Memory B cell (primary cell): ENCODE measurements around the gene MAP2K1.
"Not testable (repeated sequence)": the region's sequence is repeated elsewhere in the genome, so short reads cannot be mapped to it uniquely, and the experiment has no call there.

Source experiments
- ATAC-seq: fragments of 150-1000 bp; cut with Tn5 transposase; 2 replicates; pipeline ENCODE4 v1.10.0; 2021; ENCODE audit warnings: low read depth, mild to moderate bottlenecking, moderate library complexity
- DNase-seq, 2 donors: peaks; one replicate each; pipeline ENCODE4 v3.0.0; 2022; ENCODE audit warnings: low spot score in 2 of 2
- H3K27ac Mint-ChIP-seq: one replicate; pipeline ENCODE4 v1.8.0; 2022; ENCODE audit warnings: mild to moderate bottlenecking, moderate library complexity, mixed read lengths
- H3K27me3 Mint-ChIP-seq: one replicate; pipeline ENCODE4 v1.8.0; 2022; ENCODE audit warnings: mixed read lengths
- H3K36me3 Mint-ChIP-seq: one replicate; pipeline ENCODE4 v1.8.0; 2022; ENCODE audit warnings: mild to moderate bottlenecking, mixed read lengths
- H3K4me1 Mint-ChIP-seq: one replicate; pipeline ENCODE4 v1.8.0; 2022; ENCODE audit warnings: mixed read lengths
- H3K4me3 Mint-ChIP-seq: one replicate; pipeline ENCODE4 v1.8.0; 2022; ENCODE audit warnings: mild to moderate bottlenecking, moderate library complexity, mixed read lengths
- H3K9me3 Mint-ChIP-seq: one replicate; pipeline ENCODE4 v1.8.0; 2022; ENCODE audit warnings: mixed read lengths

MAP2K1 gene

GRCh38 chr15:66423149-66423548 is 36.4 kb downstream of the MAP2K1 start:
- peaks cover 17% of the 10 kb centered on the region for H3K4me1 Mint-ChIP-seq
- DNase-seq (no peak), ATAC-seq (no peak)

GRCh38 chr15:66424963-66425612 is 38.4 kb downstream of the MAP2K1 start:
- ATAC-seq (no peak), DNase-seq (no peak)
- Mint-ChIP-seq H3K4me3 (no peak overlapping the region), H3K27ac (no peak overlapping the region), H3K4me1 (peaks cover 26% of the 10 kb centered on the region), H3K9me3 (no peaks in the 10 kb centered on the region), H3K36me3 (peaks cover 12% of the 10 kb centered on the region), H3K27me3 (no peaks in the 10 kb centered on the region)

More at GRCh38 chr15:66423149-66423548, 36.4 kb downstream of the MAP2K1 start:
- no peaks in the 10 kb centered on the region for H3K27me3 Mint-ChIP-seq
- peaks cover 13% of the 10 kb centered on the region for H3K36me3 Mint-ChIP-seq
- no peaks in the 10 kb centered on the region for H3K9me3 Mint-ChIP-seq
- H3K27ac Mint-ChIP-seq = no peak overlapping the region
- no peak overlapping the region for H3K4me3 Mint-ChIP-seq

DNA sequence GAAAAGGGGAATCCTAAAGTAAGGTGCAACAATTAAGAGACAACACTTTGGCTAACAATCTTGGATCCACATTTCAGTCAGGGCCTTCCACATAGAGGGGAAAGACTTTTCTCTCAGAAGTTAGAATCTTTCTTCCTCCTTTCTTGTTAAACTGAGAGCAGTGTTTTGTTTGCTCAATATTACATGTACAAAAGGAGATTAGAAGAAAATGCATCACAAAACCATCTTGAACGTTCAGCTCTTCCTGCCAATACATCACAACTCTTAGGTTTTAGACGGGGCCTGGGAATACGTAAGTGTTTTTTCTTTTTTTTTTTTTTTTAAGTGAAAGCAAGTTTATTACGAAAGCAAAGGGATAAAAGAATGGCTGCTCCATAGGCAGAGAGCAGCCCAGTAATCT is 39.1 kb downstream of the MAP2K1 start:
- H3K4me3 Mint-ChIP-seq = no peak overlapping the region
- H3K27ac Mint-ChIP-seq = no peak overlapping the region

GRCh38 chr15:66429117-66429516 is 42.4 kb downstream of the MAP2K1 start:
- Mint-ChIP-seq H3K36me3 (peaks cover 7% of the 10 kb centered on the region), H3K4me3 (no peak overlapping the region), H3K27me3 (no peaks in the 10 kb centered on the region), H3K9me3 (no peaks in the 10 kb centered on the region), H3K4me1 (peaks cover 40% of the 10 kb centered on the region), H3K27ac (peak overlapping the region; percentile 49)
- ATAC-seq (peak; percentile 70), DNase-seq (no peak)

More for the DNA sequence above, 39.1 kb downstream of the MAP2K1 start:
- no peak for ATAC-seq
- no peak for DNase-seq
- no peaks in the 10 kb centered on the region for H3K27me3 Mint-ChIP-seq
- H3K36me3 Mint-ChIP-seq = peaks cover 12% of the 10 kb centered on the region
- H3K9me3 Mint-ChIP-seq = no peaks in the 10 kb centered on the region
- peaks cover 31% of the 10 kb centered on the region for H3K4me1 Mint-ChIP-seq

GRCh38 chr15:66429546-66429945 is 42.8 kb downstream of the MAP2K1 start:
- Mint-ChIP-seq H3K4me1 (peaks cover 40% of the 10 kb centered on the region), H3K4me3 (no peak overlapping the region), H3K27me3 (no peaks in the 10 kb centered on the region), H3K36me3 (peaks cover 7% of the 10 kb centered on the region), H3K9me3 (no peaks in the 10 kb centered on the region), H3K27ac (peak overlapping the region; percentile 49)
- DNase-seq = no peak
- peak; percentile 17 for ATAC-seq

DNA sequence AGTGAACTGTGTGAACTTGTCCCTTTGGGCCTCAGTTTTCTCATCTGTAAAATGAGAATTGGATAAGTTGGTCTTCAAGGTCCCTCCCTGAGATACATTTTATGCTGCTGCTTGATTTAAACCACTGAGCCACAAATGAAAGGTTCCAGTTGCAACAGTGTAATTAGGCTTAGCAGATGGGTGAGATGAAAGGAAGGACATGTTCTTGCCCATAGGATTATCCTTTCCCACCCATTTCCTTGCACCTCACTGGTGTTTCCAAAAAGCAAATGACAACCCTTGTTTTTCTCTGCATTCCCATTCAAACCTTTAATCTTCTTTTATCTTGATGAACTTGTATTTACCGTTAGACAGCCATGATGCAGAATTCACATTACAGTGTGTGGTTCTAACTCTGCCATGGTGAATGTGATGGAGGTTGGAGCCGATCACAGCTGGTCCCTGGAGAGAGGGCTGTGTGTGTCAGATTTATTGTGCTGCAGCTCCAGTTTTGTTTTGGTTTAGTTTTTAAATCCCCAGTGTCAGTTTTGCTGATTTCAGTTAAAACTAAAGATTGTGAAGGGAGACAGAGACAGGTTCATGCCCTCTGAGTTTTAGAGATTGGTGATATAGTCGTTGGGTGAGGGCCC is 44.0 kb downstream of the MAP2K1 start:
- H3K4me3 Mint-ChIP-seq = no peak overlapping the region
- peaks cover 3% of the 10 kb centered on the region for H3K36me3 Mint-ChIP-seq
- no peaks in the 10 kb centered on the region for H3K9me3 Mint-ChIP-seq
- H3K27me3 Mint-ChIP-seq = no peaks in the 10 kb centered on the region
- ATAC-seq = no peak
- H3K4me1 Mint-ChIP-seq = peaks cover 34% of the 10 kb centered on the region
- peak overlapping the region; percentile 72 for H3K27ac Mint-ChIP-seq
- DNase-seq = no peak

DNA sequence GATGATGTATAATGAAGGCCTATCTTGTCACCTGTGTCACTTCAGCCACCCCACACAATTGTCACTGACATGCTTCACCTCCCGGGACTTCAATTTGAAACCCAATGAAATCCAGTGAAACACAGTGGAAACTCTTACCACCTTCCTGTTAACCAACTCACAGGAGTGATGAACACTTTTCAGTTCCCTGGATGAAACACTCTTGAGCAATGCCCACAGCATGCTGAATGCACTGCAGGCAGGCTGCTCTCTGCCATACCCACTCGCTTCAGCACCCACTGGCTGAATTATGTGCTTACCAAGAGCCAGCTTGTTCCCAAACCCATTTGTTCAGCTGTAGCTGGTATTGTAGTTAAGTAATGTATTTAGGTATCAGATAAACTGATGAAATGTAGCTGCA is 47.0 kb downstream of the MAP2K1 start:
- Mint-ChIP-seq H3K27me3 (no peaks in the 10 kb centered on the region), H3K4me3 (no peak overlapping the region), H3K9me3 (no peaks in the 10 kb centered on the region), H3K4me1 (peaks cover 35% of the 10 kb centered on the region), H3K36me3 (peaks cover 20% of the 10 kb centered on the region), H3K27ac (peak overlapping the region; percentile 23)
- DNase-seq = no peak
- ATAC-seq = no peak

- DNase-seq (no peak), ATAC-seq (no peak)
- H3K36me3 Mint-ChIP-seq = peaks cover 40% of the 10 kb centered on the region
- H3K27me3 Mint-ChIP-seq = no peaks in the 10 kb centered on the region
- H3K4me1 Mint-ChIP-seq = peaks cover 3% of the 10 kb centered on the region
- no peak overlapping the region for H3K4me3 Mint-ChIP-seq
- H3K27ac Mint-ChIP-seq = no peak overlapping the region
- no peaks in the 10 kb centered on the region for H3K9me3 Mint-ChIP-seq
Observed at GRCh38 chr15:66440501-66440900, 53.8 kb downstream of the MAP2K1 start.

DNA sequence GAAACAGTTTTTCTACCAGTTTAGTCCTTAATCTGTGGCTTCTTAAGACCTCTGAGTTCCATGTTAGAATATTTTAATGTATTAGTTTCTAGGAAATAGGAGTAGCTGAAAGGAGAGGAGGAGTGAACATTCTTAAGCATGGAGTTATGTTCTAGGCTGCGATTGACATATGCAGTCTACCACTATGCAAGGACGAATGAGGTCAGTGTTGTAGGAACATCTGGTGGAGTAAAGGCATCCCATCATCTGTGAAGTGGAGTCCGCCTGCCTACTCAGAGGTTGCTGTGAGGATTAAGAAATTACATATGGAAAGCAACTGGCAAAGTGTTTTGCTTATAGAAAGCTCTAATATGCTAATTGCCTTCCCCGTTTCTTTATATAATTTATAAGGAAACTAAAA is 65.7 kb downstream of the MAP2K1 start:
- no peak overlapping the region for H3K4me3 Mint-ChIP-seq
- no peaks in the 10 kb centered on the region for H3K9me3 Mint-ChIP-seq
- DNase-seq (no peak), ATAC-seq (no peak)
- H3K27me3 Mint-ChIP-seq = no peaks in the 10 kb centered on the region
- H3K27ac Mint-ChIP-seq = no peak overlapping the region
- peaks cover 16% of the 10 kb centered on the region for H3K36me3 Mint-ChIP-seq
- peaks cover 2% of the 10 kb centered on the region for H3K4me1 Mint-ChIP-seq

DNA sequence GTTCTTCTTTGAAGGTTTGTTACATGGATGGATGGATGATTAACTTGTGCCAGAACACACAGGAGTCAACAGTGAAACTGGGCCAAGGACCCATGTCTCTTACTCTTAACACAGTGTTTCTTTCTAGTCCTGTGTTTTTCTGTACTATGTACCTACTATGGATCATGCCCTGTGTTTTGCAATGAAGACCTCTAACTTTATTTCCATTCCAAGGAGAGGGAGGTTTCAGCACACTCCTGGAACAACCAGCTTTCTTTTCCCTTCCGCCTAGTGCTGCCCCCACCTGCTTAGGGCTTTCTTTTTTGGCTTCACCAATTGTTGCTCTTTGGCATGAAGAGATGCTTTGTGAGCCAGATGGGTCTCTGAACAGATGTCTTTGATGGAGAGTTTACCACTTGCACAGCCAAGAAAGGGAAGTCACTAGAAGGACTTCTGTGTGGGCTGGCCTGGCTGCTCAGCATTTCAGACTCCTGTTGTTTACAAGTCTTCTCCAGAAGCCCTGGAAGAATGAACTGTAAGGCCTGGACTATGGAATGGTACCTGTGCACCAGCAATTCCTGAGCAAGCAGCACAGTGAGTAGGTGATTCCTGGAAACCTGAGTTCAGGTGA is 66.4 kb downstream of the MAP2K1 start:
- Mint-ChIP-seq H3K4me1 (peaks cover 2% of the 10 kb centered on the region), H3K36me3 (peaks cover 15% of the 10 kb centered on the region), H3K27me3 (no peaks in the 10 kb centered on the region), H3K9me3 (no peaks in the 10 kb centered on the region), H3K4me3 (no peak overlapping the region), H3K27ac (peak overlapping the region; percentile 58)
- ATAC-seq (no peak), DNase-seq (no peak)

GRCh38 chr15:66454143-66454542 is 67.4 kb downstream of the MAP2K1 start:
- DNase-seq = no peak
- H3K4me1 Mint-ChIP-seq = peaks cover 2% of the 10 kb centered on the region

GRCh38 chr15:66456211-66456610 is 69.5 kb downstream of the MAP2K1 start:
- Mint-ChIP-seq H3K4me3 (no peak overlapping the region), H3K36me3 (peaks cover 16% of the 10 kb centered on the region), H3K9me3 (no peaks in the 10 kb centered on the region), H3K4me1 (peaks cover 8% of the 10 kb centered on the region), H3K27me3 (no peaks in the 10 kb centered on the region), H3K27ac (no peak overlapping the region)
- DNase-seq (no peak), ATAC-seq (no peak)

More at GRCh38 chr15:66454143-66454542, 67.4 kb downstream of the MAP2K1 start:
- H3K9me3 Mint-ChIP-seq = no peaks in the 10 kb centered on the region
- no peak for ATAC-seq
- peaks cover 12% of the 10 kb centered on the region for H3K36me3 Mint-ChIP-seq
- H3K4me3 Mint-ChIP-seq = no peak overlapping the region
- H3K27ac Mint-ChIP-seq = no peak overlapping the region
- H3K27me3 Mint-ChIP-seq = no peaks in the 10 kb centered on the region

GRCh38 chr15:66459818-66460615 is 73.3 kb downstream of the MAP2K1 start:
- no peaks in the 10 kb centered on the region for H3K27me3 Mint-ChIP-seq

DNA sequence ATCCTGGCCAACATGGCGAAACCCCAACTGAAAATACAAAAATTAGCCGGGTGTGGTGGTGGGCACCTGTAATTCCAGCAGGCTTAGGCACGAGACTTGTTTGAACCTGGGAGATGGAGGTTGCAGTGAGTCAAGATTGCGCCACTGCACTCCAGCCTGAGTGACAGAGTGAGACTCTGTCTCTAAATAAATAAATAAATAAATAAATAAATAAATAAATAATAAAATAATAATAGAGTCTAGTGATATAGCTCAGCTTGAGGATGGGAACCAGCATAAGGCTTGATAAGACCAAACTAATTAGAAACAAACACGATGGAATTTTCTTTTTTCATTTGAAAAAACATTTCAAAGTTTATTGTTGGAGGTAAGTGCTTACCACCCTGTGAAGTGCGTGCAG is 74.6 kb downstream of the MAP2K1 start:
- H3K4me3 Mint-ChIP-seq, H3K27me3 Mint-ChIP-seq, ATAC-seq, DNase-seq, H3K9me3 Mint-ChIP-seq, H3K27ac Mint-ChIP-seq: not testable (repeated sequence)
- Mint-ChIP-seq H3K36me3 (peaks cover 20% of the 10 kb centered on the region), H3K4me1 (peaks cover 12% of the 10 kb centered on the region)

More at GRCh38 chr15:66459818-66460615, 73.3 kb downstream of the MAP2K1 start:
- no peak overlapping the region for H3K4me3 Mint-ChIP-seq
- peaks cover 15% of the 10 kb centered on the region for H3K36me3 Mint-ChIP-seq
- DNase-seq (no peak), ATAC-seq (no peak)
- peaks cover 8% of the 10 kb centered on the region for H3K4me1 Mint-ChIP-seq
- H3K9me3 Mint-ChIP-seq = no peaks in the 10 kb centered on the region
- H3K27ac Mint-ChIP-seq = peak overlapping the region; percentile 24
